HL-60 (cell line): Measurements from ENCODE around the gene DDX56.
"Not testable (repeated sequence)": the region's sequence is repeated elsewhere in the genome, so short reads cannot be mapped to it uniquely, and the experiment has no call there.

Source experiments
- DNase-seq, 2 experiments: peaks; one replicate each; pipeline ENCODE4 v3.0.0-alpha.2; 2010 to 2020; ENCODE audit warnings: low read depth in 1 of 2, low spot score in 1 of 2
- H3K27ac ChIP-seq: fragments of 250-450 bp; sonication (Bioruptor Pico); replicated peaks from 2 replicates; pipeline ENCODE4 v1.5.1; 2020; ENCODE audit warnings: mild to moderate bottlenecking, moderate library complexity
- H3K27me3 ChIP-seq: fragments of 250-450 bp; sonication (Bioruptor Pico); 2 replicates; pipeline ENCODE4 v1.5.1; 2021; ENCODE audit warnings: mild to moderate bottlenecking, moderate library complexity; ENCODE audit not compliant: insufficient read depth, poor library complexity, severe bottlenecking
- H3K4me3 ChIP-seq: replicated peaks from 2 replicates; pipeline ENCODE4 v1.5.1; 2011; ENCODE audit warnings: mild to moderate bottlenecking, control low read depth, low read length; ENCODE audit not compliant: insufficient read depth
- CTCF ChIP-seq: IDR thresholded peaks from one replicate; pipeline ENCODE4 v1.5.1; 2011; ENCODE audit warnings: low read length, control low read depth, inconsistent platforms; ENCODE audit not compliant: insufficient read depth
- GABPA ChIP-seq: IDR thresholded peaks from 2 replicates; pipeline ENCODE4 v1.6.1; 2012; ENCODE audit warnings: low read depth
- POLR2AphosphoS5 ChIP-seq: IDR thresholded peaks from 2 replicates; pipeline ENCODE4 v1.6.1; 2012; ENCODE audit warnings: low read depth
- REST ChIP-seq: IDR thresholded peaks from 2 replicates; pipeline ENCODE4 v1.6.1; 2012; ENCODE audit warnings: low read depth; ENCODE audit not compliant: insufficient replicate concordance
- SPI1 ChIP-seq: IDR thresholded peaks from 2 replicates; pipeline ENCODE4 v1.6.1; 2012; ENCODE audit warnings: low read depth, mild to moderate bottlenecking, borderline replicate concordance

DDX56 gene

GRCh38 chr7:44555350-44555749 lies 18.4 kb downstream of the DDX56 start:
- no peak overlapping the region for H3K4me3 ChIP-seq
- DNase-seq: no peak
- TF ChIP-seq GABPA (no peak), POLR2AphosphoS5 (no peak), CTCF (no peak), REST (no peak), SPI1 (no peak)

GRCh38 chr7:44552473-44553005 lies 21.2 kb downstream of the DDX56 start:
- DNase-seq, H3K27me3 ChIP-seq: not testable (repeated sequence)

More at GRCh38 chr7:44555350-44555749, 18.4 kb downstream of the DDX56 start:
- H3K27me3 ChIP-seq: no peaks in the 10 kb centered on the region
- H3K27ac ChIP-seq: no peak overlapping the region

GRCh38 chr7:44549457-44549856 lies 24.3 kb downstream of the DDX56 start:
- no peaks in the 10 kb centered on the region for H3K27me3 ChIP-seq
- no peak overlapping the region for H3K27ac ChIP-seq
- no peak for DNase-seq
- TF ChIP-seq GABPA: no peak
- TF ChIP-seq REST: no peak
- TF ChIP-seq SPI1: no peak
- no peak for TF ChIP-seq POLR2AphosphoS5
- no peak for TF ChIP-seq CTCF
- H3K4me3 ChIP-seq: no peak overlapping the region

More at GRCh38 chr7:44552473-44553005, 21.2 kb downstream of the DDX56 start:
- H3K4me3 ChIP-seq, H3K27ac ChIP-seq: not testable (repeated sequence)

- DNase-seq: no peak
- H3K27ac ChIP-seq: no peak overlapping the region
- TF ChIP-seq REST (no peak), POLR2AphosphoS5 (no peak), SPI1 (no peak), GABPA (no peak), CTCF (no peak)
These were observed 24.8 kb downstream of the DDX56 start for GRCh38 chr7:44548893-44549292.

More at GRCh38 chr7:44548893-44549292, 24.8 kb downstream of the DDX56 start:
- Histone ChIP-seq H3K27me3 (no peaks in the 10 kb centered on the region), H3K4me3 (no peak overlapping the region)
